ENCODE results near the gene PPIG. TPM values are rescaled to one million over a fixed set of nuclear protein-coding genes. Genes with fewer than 3 reads are reported as not detected.

Gene PPIG
- total RNA-seq (2014; rRNA removed; shearing (Covaris generic)) (38.8 and 40.7 TPM in 2 replicates), polyA plus RNA-seq (2016; fragmentation: Nextera tagmentation; extraction: Ambion mirVana) (117 and 157 TPM in 2 replicates)
- long read RNA-seq, full-length matches to known transcripts, result 16 of 77 reads
- long read RNA-seq, partial matches to known transcripts, result 51 of 77 reads
- long read RNA-seq, other reads (novel, unspliced or antisense), result 10 of 77 reads

DNA sequence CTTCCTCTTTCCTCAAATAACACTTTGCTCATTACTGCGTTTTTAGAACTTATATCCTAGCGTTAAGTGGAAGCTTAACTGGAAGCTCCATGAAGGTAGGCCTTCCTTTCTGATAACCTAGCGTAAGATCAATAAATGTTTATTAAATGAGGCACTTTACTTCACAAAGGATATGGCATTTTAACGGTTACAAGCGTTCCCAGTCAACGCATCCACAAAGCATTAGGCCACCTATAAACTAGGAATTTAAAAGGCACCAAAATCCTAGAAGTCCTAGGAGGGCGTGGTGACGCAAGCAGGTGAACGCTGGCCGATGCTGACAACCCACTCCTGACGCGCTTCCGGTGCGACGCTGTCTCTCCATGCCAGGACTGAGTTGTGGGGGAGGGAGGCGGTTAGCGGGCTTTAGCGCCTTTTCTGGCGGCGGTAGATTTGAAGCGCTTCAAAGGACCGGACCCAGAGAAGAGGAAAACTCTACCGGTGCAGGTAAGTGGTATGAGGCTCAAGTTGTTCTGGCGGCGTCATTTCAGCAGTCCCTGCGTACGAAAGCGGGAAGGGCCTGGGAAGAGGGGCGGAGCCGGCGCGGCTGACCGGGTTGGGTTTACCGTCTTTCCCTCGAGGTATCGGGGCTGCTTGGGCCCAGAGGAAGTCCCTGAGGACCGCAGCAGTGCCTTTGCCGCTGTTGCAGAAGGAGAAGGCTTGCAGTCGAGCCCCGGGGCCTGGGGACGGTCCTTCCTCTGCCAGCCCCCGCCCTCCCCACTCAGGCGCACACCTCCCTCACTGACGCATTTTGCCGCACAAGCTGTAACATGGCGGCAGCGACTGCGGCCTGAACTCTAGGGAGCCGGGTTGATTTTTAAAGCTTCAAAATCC lies at the start of gene PPIG:
Gene PPIG (plus strand): TSS at position 347 of the 873 bp plus-strand sequence. CDS start 19,691 bp downstream, outside the sequence.
- H3K4me1 ChIP-seq (ENCODE audit: insufficient read depth), result peaks cover 12% of the 10 kb centered on the region
- DNase-seq (ENCODE audit: low spot score), result peak; percentile 97
- peak within 1 kb of the TSS; percentile 100 for H3K4me3 ChIP-seq
- peaks cover 26% of the 10 kb centered on the region for H4K20me1 ChIP-seq (replicated peaks; ENCODE audit: insufficient read depth)
- Mint-ChIP-seq H3K9me3 (peaks cover 19% of the 10 kb centered on the region), H3K27me3 (ENCODE audit: insufficient read depth, low read depth, poor library complexity) (peaks cover 19% of the 10 kb centered on the region), H3K36me3 (ENCODE audit: low read depth) (peaks cover 13% of the 10 kb centered on the region; the same call in 1 of the 3 replicates), H3K27ac (peak within 1 kb of the TSS; percentile 100), H3K4me1 (peaks cover 11% of the 10 kb centered on the region), H3K4me3 (peak within 1 kb of the TSS; percentile 99)
- no peaks in the 10 kb centered on the region for H3K27me3 ChIP-seq (ENCODE audit: insufficient read depth)
- H3K36me3 ChIP-seq (ENCODE audit: insufficient read depth), result peaks cover 4% of the 10 kb centered on the region; the same call in 1 of the 2 replicates
- H2AFZ ChIP-seq, result peak within 1 kb of the TSS; percentile 88
- peak within 1 kb of the TSS; percentile 93 for H3K4me2 ChIP-seq
- H3K79me2 ChIP-seq (replicated peaks; ENCODE audit: insufficient read depth), result peaks cover 48% of the 10 kb centered on the region
- ATAC-seq, result peak; percentile 93
- 0 out of 2 replicates have a peak, but pooled peaks cover 3% of the 10 kb centered on the region for H3F3A ChIP-seq (replicated peaks; ENCODE audit: low read depth)
- H3K9me2 ChIP-seq (ENCODE audit: insufficient read depth), result no peaks in the 10 kb centered on the region
- H3K27ac ChIP-seq (ENCODE audit: low read depth), result peak within 1 kb of the TSS; percentile 95
- TF ChIP-seq, protein P1, sequence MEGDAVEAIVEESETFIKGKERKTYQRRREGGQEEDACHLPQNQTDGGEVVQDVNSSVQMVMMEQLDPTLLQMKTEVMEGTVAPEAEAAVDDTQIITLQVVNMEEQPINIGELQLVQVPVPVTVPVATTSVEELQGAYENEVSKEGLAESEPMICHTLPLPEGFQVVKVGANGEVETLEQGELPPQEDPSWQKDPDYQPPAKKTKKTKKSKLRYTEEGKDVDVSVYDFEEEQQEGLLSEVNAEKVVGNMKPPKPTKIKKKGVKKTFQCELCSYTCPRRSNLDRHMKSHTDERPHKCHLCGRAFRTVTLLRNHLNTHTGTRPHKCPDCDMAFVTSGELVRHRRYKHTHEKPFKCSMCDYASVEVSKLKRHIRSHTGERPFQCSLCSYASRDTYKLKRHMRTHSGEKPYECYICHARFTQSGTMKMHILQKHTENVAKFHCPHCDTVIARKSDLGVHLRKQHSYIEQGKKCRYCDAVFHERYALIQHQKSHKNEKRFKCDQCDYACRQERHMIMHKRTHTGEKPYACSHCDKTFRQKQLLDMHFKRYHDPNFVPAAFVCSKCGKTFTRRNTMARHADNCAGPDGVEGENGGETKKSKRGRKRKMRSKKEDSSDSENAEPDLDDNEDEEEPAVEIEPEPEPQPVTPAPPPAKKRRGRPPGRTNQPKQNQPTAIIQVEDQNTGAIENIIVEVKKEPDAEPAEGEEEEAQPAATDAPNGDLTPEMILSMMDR (conservative IDR thresholded peaks at IDR 0.05; ENCODE audit: low read depth in 2 of 2), result no peak
- no peak for TF ChIP-seq ZNF114 (CRISPR knock-in tag; IDR thresholded peaks at IDR 0.05)
- no peak for TF ChIP-seq JUNB (IDR thresholded peaks at IDR 0.05; ENCODE audit: unreplicated experiment)
- no peak for TF ChIP-seq NANOG (IDR thresholded peaks at IDR 0.05; ENCODE audit: borderline replicate concordance)
- no peak for TF ChIP-seq EZH2phosphoT487 (IDR thresholded peaks at IDR 0.05; ENCODE audit: unreplicated experiment)
- TF ChIP-seq EZH2 (IDR thresholded peaks at IDR 0.05; ENCODE audit: low read depth, unreplicated experiment), result no peak
- peak; percentile 74 for TF ChIP-seq POLR2AphosphoS5 (IDR thresholded peaks at IDR 0.05; ENCODE audit: low read depth)
- TF ChIP-seq, protein P2, sequence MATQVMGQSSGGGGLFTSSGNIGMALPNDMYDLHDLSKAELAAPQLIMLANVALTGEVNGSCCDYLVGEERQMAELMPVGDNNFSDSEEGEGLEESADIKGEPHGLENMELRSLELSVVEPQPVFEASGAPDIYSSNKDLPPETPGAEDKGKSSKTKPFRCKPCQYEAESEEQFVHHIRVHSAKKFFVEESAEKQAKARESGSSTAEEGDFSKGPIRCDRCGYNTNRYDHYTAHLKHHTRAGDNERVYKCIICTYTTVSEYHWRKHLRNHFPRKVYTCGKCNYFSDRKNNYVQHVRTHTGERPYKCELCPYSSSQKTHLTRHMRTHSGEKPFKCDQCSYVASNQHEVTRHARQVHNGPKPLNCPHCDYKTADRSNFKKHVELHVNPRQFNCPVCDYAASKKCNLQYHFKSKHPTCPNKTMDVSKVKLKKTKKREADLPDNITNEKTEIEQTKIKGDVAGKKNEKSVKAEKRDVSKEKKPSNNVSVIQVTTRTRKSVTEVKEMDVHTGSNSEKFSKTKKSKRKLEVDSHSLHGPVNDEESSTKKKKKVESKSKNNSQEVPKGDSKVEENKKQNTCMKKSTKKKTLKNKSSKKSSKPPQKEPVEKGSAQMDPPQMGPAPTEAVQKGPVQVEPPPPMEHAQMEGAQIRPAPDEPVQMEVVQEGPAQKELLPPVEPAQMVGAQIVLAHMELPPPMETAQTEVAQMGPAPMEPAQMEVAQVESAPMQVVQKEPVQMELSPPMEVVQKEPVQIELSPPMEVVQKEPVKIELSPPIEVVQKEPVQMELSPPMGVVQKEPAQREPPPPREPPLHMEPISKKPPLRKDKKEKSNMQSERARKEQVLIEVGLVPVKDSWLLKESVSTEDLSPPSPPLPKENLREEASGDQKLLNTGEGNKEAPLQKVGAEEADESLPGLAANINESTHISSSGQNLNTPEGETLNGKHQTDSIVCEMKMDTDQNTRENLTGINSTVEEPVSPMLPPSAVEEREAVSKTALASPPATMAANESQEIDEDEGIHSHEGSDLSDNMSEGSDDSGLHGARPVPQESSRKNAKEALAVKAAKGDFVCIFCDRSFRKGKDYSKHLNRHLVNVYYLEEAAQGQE (IDR thresholded peaks at IDR 0.05; ENCODE audit: unreplicated experiment), result no peak
- TF ChIP-seq, protein P3, sequence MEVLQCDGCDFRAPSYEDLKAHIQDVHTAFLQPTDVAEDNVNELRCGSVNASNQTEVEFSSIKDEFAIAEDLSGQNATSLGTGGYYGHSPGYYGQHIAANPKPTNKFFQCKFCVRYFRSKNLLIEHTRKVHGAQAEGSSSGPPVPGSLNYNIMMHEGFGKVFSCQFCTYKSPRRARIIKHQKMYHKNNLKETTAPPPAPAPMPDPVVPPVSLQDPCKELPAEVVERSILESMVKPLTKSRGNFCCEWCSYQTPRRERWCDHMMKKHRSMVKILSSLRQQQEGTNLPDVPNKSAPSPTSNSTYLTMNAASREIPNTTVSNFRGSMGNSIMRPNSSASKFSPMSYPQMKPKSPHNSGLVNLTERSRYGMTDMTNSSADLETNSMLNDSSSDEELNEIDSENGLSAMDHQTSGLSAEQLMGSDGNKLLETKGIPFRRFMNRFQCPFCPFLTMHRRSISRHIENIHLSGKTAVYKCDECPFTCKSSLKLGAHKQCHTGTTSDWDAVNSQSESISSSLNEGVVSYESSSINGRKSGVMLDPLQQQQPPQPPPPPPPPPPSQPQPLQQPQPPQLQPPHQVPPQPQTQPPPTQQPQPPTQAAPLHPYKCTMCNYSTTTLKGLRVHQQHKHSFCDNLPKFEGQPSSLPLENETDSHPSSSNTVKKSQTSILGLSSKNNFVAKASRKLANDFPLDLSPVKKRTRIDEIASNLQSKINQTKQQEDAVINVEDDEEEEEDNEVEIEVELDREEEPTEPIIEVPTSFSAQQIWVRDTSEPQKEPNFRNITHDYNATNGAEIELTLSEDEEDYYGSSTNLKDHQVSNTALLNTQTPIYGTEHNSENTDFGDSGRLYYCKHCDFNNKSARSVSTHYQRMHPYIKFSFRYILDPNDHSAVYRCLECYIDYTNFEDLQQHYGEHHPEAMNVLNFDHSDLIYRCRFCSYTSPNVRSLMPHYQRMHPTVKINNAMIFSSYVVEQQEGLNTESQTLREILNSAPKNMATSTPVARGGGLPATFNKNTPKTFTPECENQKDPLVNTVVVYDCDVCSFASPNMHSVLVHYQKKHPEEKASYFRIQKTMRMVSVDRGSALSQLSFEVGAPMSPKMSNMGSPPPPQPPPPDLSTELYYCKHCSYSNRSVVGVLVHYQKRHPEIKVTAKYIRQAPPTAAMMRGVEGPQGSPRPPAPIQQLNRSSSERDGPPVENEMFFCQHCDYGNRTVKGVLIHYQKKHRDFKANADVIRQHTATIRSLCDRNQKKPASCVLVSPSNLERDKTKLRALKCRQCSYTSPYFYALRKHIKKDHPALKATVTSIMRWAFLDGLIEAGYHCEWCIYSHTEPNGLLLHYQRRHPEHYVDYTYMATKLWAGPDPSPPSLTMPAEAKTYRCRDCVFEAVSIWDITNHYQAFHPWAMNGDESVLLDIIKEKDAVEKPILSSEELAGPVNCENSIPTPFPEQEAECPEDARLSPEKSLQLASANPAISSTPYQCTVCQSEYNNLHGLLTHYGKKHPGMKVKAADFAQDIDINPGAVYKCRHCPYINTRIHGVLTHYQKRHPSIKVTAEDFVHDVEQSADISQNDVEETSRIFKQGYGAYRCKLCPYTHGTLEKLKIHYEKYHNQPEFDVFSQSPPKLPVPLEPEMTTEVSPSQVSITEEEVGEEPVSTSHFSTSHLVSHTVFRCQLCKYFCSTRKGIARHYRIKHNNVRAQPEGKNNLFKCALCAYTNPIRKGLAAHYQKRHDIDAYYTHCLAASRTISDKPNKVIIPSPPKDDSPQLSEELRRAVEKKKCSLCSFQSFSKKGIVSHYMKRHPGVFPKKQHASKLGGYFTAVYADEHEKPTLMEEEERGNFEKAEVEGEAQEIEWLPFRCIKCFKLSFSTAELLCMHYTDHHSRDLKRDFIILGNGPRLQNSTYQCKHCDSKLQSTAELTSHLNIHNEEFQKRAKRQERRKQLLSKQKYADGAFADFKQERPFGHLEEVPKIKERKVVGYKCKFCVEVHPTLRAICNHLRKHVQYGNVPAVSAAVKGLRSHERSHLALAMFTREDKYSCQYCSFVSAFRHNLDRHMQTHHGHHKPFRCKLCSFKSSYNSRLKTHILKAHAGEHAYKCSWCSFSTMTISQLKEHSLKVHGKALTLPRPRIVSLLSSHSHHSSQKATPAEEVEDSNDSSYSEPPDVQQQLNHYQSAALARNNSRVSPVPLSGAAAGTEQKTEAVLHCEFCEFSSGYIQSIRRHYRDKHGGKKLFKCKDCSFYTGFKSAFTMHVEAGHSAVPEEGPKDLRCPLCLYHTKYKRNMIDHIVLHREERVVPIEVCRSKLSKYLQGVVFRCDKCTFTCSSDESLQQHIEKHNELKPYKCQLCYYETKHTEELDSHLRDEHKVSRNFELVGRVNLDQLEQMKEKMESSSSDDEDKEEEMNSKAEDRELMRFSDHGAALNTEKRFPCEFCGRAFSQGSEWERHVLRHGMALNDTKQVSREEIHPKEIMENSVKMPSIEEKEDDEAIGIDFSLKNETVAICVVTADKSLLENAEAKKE (CRISPR knock-in tag; IDR thresholded peaks at IDR 0.05), result no peak
- TF ChIP-seq ZNF331 (CRISPR knock-in tag; IDR thresholded peaks at IDR 0.05; ENCODE audit: low read depth), result no peak
- TF ChIP-seq CREB1 (CRISPR knock-in tag; IDR thresholded peaks at IDR 0.05; ENCODE audit: low read depth), result peak; percentile 98
- TF ChIP-seq, protein P4, sequence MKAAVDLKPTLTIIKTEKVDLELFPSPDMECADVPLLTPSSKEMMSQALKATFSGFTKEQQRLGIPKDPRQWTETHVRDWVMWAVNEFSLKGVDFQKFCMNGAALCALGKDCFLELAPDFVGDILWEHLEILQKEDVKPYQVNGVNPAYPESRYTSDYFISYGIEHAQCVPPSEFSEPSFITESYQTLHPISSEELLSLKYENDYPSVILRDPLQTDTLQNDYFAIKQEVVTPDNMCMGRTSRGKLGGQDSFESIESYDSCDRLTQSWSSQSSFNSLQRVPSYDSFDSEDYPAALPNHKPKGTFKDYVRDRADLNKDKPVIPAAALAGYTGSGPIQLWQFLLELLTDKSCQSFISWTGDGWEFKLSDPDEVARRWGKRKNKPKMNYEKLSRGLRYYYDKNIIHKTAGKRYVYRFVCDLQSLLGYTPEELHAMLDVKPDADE (IDR thresholded peaks at IDR 0.05), result peak; percentile 71

Data from GM23338 (cell line).